Suppressor macrophage (primary cell): ENCODE data around the gene GAS5.
"Not testable (repeated sequence)": the region's sequence is repeated elsewhere in the genome, so short reads cannot be mapped to it uniquely, and the experiment has no call there.

Source experiments
- DNase-seq, 4 experiments: peaks; one replicate each; pipeline ENCODE4 v3.0.0-alpha.2; 2020 to 2022
- total RNA-seq, 17 experiments: gene quantifications; one replicate each; lab custom pipeline; 2026; ENCODE audit warnings: mixed read lengths in 6 of 17, inconsistent platforms in 3 of 17; lab: John Stamatoyannopoulos, UW

Gene GAS5
- total RNA-seq = 7.0 to 51.9 (median 24.5) reads per million in 17 experiments

GRCh38 chr1:173867753-173868265, at the start of gene GAS5:
Gene GAS5 (minus strand): TSS chr1:173867989.
- DNase-seq = peak; percentile 98 to 99 (median 98)

GRCh38 chr1:173917149-173917548, 49.4 kb upstream of the GAS5 start, which contains the start of gene SERPINC1:
Gene SERPINC1 (minus strand): TSS chr1:173917327. CDS start chr1:173917259, 68 bp downstream.
- DNase-seq = no peak

GRCh38 chr1:173916667-173917066, 48.9 kb upstream of the GAS5 start:
- no peak for DNase-seq

GRCh38 chr1:173915596-173915995, 47.8 kb upstream of the GAS5 start:
- no peak for DNase-seq

- DNase-seq = peak; percentile 28 to 47 (median 36)
These were observed 46.6 kb upstream of the GAS5 start for GRCh38 chr1:173914366-173914871.

- no peak for DNase-seq
These were observed 45.3 kb upstream of the GAS5 start for GRCh38 chr1:173913111-173913510.

- DNase-seq = no peak
These were observed 36.2 kb upstream of the GAS5 start for GRCh38 chr1:173903827-173904531.

- no peak for DNase-seq
These were observed 33.2 kb upstream of the GAS5 start for GRCh38 chr1:173900992-173901391.

- DNase-seq = no peak
These were observed 32.6 kb upstream of the GAS5 start for GRCh38 chr1:173900427-173900826.

- no peak for DNase-seq
These were observed 26.4 kb upstream of the GAS5 start for GRCh38 chr1:173894189-173894588.

- peak; percentile 2 to 65 (median 34) for DNase-seq
These were observed 25.8 kb upstream of the GAS5 start for GRCh38 chr1:173893611-173894010.

GRCh38 chr1:173889885-173890284, 22.1 kb upstream of the GAS5 start:
- no peak for DNase-seq

GRCh38 chr1:173888749-173889148, 21.0 kb upstream of the GAS5 start:
- no peak for DNase-seq

GRCh38 chr1:173887627-173888026, 19.8 kb upstream of the GAS5 start:
- DNase-seq = no peak

- no peak for DNase-seq
These were observed 19.2 kb upstream of the GAS5 start for GRCh38 chr1:173886746-173887611.

- DNase-seq = no peak
These were observed 16.9 kb upstream of the GAS5 start for GRCh38 chr1:173884701-173885100.

GRCh38 chr1:173881117-173881516, 13.3 kb upstream of the GAS5 start:
- DNase-seq = not testable (repeated sequence)

GRCh38 chr1:173878251-173878650, 10.5 kb upstream of the GAS5 start:
- DNase-seq = no peak

- DNase-seq = no peak
These were observed 8.9 kb upstream of the GAS5 start for GRCh38 chr1:173876732-173877131.

GRCh38 chr1:173871500-173871899, 3.7 kb upstream of the GAS5 start:
- no peak for DNase-seq

- DNase-seq = no peak
These were observed 3.3 kb upstream of the GAS5 start for GRCh38 chr1:173871091-173871490.

GRCh38 chr1:173870252-173871075, 2.7 kb upstream of the GAS5 start:
- DNase-seq = peak in 1 of 4 experiments; percentile 24
